Neural progenitor cell (in vitro differentiated cells): ENCODE data around the gene PKD2L2. TPM values are rescaled to one million over a fixed set of nuclear protein-coding genes. Genes with fewer than 3 reads are reported as not detected.

Experiments used
- DNase-seq: peaks from one replicate; pipeline ENCODE4 v3.0.0-alpha.2; 2016; ENCODE audit warnings: low spot score
- H2AFZ ChIP-seq: fragments of 200-600 bp; sonication (generic); replicated peaks from 2 replicates; pipeline ENCODE4 v1.6.1; 2016; ENCODE audit warnings: antibody characterized with exemption
- H3F3A ChIP-seq: fragments of 200-600 bp; sonication (generic); 2 replicates; pipeline ENCODE4 v1.6.1; 2016; ENCODE audit warnings: antibody characterized with exemption, low read depth
- H3K27ac ChIP-seq: fragments of 200-600 bp; sonication (generic); 2 replicates; pipeline ENCODE4 v1.5.1; 2016; ENCODE audit warnings: mild to moderate bottlenecking
- H3K27me3 ChIP-seq: fragments of 200-600 bp; sonication (generic); 2 replicates; pipeline ENCODE4 v1.6.1; 2016; ENCODE audit warnings: mild to moderate bottlenecking, moderate library complexity
- H3K36me3 ChIP-seq: fragments of 200-600 bp; sonication (generic); 2 replicates; pipeline ENCODE4 v1.5.1; 2016
- H3K4me1 ChIP-seq: fragments of 200-600 bp; sonication (generic); 2 replicates; pipeline ENCODE4 v1.6.1; 2016; ENCODE audit warnings: mixed run types
- H3K4me2 ChIP-seq: fragments of 200-600 bp; sonication (generic); 2 replicates; pipeline ENCODE4 v1.6.1; 2016
- H3K4me3 ChIP-seq: fragments of 200-600 bp; sonication (generic); 2 replicates; pipeline ENCODE4 v1.5.1; 2016
- H3K79me2 ChIP-seq: fragments of 200-600 bp; sonication (generic); 2 replicates; pipeline ENCODE4 v1.6.1; 2016; ENCODE audit warnings: low read depth
- H3K9ac ChIP-seq: fragments of 200-600 bp; sonication (generic); 2 replicates; pipeline ENCODE4 v1.6.1; 2016
- H3K9me3 ChIP-seq: fragments of 200-600 bp; sonication (generic); 2 replicates; pipeline ENCODE4 v1.5.1; 2016; ENCODE audit warnings: low read depth
- H4K20me1 ChIP-seq: fragments of 200-600 bp; sonication (generic); 2 replicates; pipeline ENCODE4 v1.6.1; 2016; ENCODE audit warnings: low read depth
- H3K27ac Mint-ChIP-seq: 3 replicates; pipeline ENCODE4 v1.8.0; 2021; ENCODE audit warnings: mixed read lengths
- H3K27me3 Mint-ChIP-seq: 2 replicates; pipeline ENCODE4 v1.8.0; 2022; ENCODE audit warnings: low read depth, mild to moderate bottlenecking, inconsistent platforms, moderate library complexity, mixed read lengths; ENCODE audit not compliant: insufficient read depth
- H3K36me3 Mint-ChIP-seq: 3 replicates; pipeline ENCODE4 v1.8.0; 2021; ENCODE audit warnings: mixed read lengths
- H3K4me1 Mint-ChIP-seq: 3 replicates; pipeline ENCODE4 v1.8.0; 2021; ENCODE audit warnings: mixed read lengths
- H3K4me3 Mint-ChIP-seq: 3 replicates; pipeline ENCODE4 v1.8.0; 2021; ENCODE audit warnings: mild to moderate bottlenecking, moderate library complexity, mixed read lengths
- H3K9me3 Mint-ChIP-seq: 3 replicates; pipeline ENCODE4 v1.8.0; 2020; ENCODE audit warnings: mixed read lengths
- EZH2 ChIP-seq: fragments of 200-600 bp; sonication (generic); IDR thresholded peaks from 2 replicates; pipeline ENCODE4 v1.6.1; 2017; ENCODE audit warnings: antibody characterized with exemption, mild to moderate bottlenecking, moderate library complexity
- EZH2phosphoT487 ChIP-seq: fragments of 200-600 bp; sonication (generic); IDR thresholded peaks from 2 replicates; pipeline ENCODE4 v1.6.1; 2017; ENCODE audit warnings: antibody characterized with exemption
- total RNA-seq: library from RNA; depleted of rRNA; stranded (reverse); fragments of >200 nt; gene quantifications from 2 replicates; pipeline ENCODE4 v1.2.3, GENCODE V29; 2015; ENCODE audit warnings: low replicate concordance
- TF ChIP-seq, protein P1 (sequence below): fragments of 200-600 bp; sonication (generic); IDR thresholded peaks from 2 replicates; pipeline ENCODE4 v1.5.1; 2017; ENCODE audit warnings: antibody characterized with exemption, mild to moderate bottlenecking

The PKD2L2 gene
- total RNA-seq, 1 donor from 2014 or later: not detected

DNA sequence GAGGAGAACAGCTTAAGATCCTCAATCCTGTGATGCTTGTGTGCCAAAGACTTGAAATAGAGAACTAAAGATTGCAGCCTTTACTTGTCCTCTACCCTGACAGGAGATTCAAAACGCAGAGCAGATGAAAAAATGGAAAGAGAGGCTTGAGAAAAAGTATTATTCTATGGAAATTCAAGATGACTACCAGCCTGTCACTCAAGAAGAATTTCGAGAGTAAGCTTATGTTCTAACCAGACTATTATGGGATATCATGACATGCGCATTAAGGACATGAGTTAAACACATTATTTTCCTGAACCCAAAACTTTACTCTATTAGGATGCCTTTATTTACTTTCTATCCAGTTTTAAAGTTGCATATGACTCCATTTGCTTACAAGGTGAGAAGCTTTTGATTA, 46.4 kb downstream of the PKD2L2 start:
- no peak overlapping the region for H3K27ac ChIP-seq
- no peaks in the 10 kb centered on the region for H4K20me1 ChIP-seq
- H3F3A ChIP-seq: no peaks in the 10 kb centered on the region
- H3K4me1 ChIP-seq: no peaks in the 10 kb centered on the region
- no peak overlapping the region for H3K27ac Mint-ChIP-seq
- no peak overlapping the region for H3K4me3 Mint-ChIP-seq
- H3K36me3 Mint-ChIP-seq: peaks cover 35% of the 10 kb centered on the region
- H3K27me3 Mint-ChIP-seq: no peaks in the 10 kb centered on the region
- H2AFZ ChIP-seq: no peak overlapping the region
- H3K4me3 ChIP-seq: no peak overlapping the region
- H3K9ac ChIP-seq: no peak overlapping the region
- H3K36me3 ChIP-seq: peaks cover 16% of the 10 kb centered on the region
- no peak for DNase-seq
- no peaks in the 10 kb centered on the region for H3K9me3 Mint-ChIP-seq
- H3K27me3 ChIP-seq: no peaks in the 10 kb centered on the region
- TF ChIP-seq EZH2 (no peak), EZH2phosphoT487 (no peak)
- TF ChIP-seq, protein P1, sequence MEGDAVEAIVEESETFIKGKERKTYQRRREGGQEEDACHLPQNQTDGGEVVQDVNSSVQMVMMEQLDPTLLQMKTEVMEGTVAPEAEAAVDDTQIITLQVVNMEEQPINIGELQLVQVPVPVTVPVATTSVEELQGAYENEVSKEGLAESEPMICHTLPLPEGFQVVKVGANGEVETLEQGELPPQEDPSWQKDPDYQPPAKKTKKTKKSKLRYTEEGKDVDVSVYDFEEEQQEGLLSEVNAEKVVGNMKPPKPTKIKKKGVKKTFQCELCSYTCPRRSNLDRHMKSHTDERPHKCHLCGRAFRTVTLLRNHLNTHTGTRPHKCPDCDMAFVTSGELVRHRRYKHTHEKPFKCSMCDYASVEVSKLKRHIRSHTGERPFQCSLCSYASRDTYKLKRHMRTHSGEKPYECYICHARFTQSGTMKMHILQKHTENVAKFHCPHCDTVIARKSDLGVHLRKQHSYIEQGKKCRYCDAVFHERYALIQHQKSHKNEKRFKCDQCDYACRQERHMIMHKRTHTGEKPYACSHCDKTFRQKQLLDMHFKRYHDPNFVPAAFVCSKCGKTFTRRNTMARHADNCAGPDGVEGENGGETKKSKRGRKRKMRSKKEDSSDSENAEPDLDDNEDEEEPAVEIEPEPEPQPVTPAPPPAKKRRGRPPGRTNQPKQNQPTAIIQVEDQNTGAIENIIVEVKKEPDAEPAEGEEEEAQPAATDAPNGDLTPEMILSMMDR: no peak
- H3K4me1 Mint-ChIP-seq: no peaks in the 10 kb centered on the region
- no peaks in the 10 kb centered on the region for H3K9me3 ChIP-seq
- no peak overlapping the region for H3K4me2 ChIP-seq
- H3K79me2 ChIP-seq: no peaks in the 10 kb centered on the region

DNA sequence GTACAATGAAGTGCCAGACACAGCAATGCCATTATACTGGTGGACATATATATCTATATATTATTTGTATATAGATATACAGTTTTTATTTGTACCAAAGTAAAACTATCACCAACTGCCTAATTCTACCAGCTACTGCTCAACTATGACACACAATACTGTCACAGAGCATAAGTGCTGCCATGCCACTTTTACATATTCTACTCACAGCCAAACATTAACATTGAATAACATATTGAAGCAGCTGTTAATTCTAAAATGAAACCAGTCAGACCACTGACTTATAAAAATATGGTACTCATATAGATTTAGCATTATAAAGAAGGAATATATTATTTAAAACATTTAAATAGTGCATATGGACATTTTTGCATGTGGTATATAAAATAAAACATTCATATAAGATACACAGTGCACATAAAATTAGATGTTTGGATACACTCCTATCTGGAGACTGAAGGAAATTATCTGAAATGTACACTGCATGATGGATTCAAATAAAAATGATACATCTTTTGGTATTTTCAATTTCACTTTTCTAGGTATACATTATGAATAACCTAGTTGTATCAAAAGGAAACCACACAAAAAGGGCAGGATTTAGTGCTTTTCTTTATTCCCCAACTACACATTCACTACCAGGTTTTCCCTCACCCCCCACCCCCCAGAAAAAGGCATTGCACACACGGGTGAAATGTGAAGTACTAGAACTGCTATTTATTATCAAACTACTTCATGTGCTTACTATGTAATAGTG, 48.9 kb downstream of the PKD2L2 start:
- Mint-ChIP-seq H3K27ac (no peak overlapping the region), H3K4me1 (no peaks in the 10 kb centered on the region), H3K27me3 (no peaks in the 10 kb centered on the region), H3K4me3 (no peak overlapping the region), H3K36me3 (peaks cover 49% of the 10 kb centered on the region), H3K9me3 (no peaks in the 10 kb centered on the region)
- no peak overlapping the region for H3K27ac ChIP-seq
- TF ChIP-seq, protein P1: no peak
- TF ChIP-seq EZH2phosphoT487 (no peak), EZH2 (no peak)
- H3K4me2 ChIP-seq: no peak overlapping the region
- H3K36me3 ChIP-seq: peaks cover 31% of the 10 kb centered on the region
- no peak overlapping the region for H3K4me3 ChIP-seq
- H3K79me2 ChIP-seq: no peaks in the 10 kb centered on the region
- no peak for DNase-seq
- H3K9ac ChIP-seq: no peak overlapping the region
- no peaks in the 10 kb centered on the region for H4K20me1 ChIP-seq
- no peaks in the 10 kb centered on the region for H3K4me1 ChIP-seq
- no peaks in the 10 kb centered on the region for H3K9me3 ChIP-seq
- H3F3A ChIP-seq: no peaks in the 10 kb centered on the region
- H3K27me3 ChIP-seq: no peaks in the 10 kb centered on the region
- H2AFZ ChIP-seq: no peak overlapping the region

DNA sequence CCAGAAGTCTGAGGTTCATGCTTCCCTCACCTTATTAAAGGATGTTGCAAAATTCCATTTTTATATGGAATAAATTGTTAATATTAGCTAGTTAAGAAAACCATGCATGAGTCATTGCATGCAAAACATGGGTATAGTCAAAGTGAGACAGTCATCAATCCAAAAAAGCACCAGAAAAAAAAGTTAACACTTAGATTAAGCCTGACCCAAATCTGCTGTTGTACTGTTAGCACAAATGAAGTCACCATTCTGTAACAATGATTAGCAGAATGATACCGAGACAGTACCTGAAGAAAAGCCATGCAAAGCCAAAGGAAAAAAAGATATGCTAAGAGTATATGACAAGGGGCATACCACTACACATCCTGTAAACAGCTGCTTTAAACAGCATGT, 49.5 kb downstream of the PKD2L2 start:
- H2AFZ ChIP-seq: no peak overlapping the region
- TF ChIP-seq EZH2phosphoT487: no peak
- no peak for TF ChIP-seq EZH2
- TF ChIP-seq, protein P1: no peak
- H3K36me3 ChIP-seq: peaks cover 32% of the 10 kb centered on the region
- no peaks in the 10 kb centered on the region for H3K27me3 Mint-ChIP-seq
- H3K9me3 ChIP-seq: no peaks in the 10 kb centered on the region
- H3K4me3 ChIP-seq: no peak overlapping the region
- no peaks in the 10 kb centered on the region for H3K4me1 Mint-ChIP-seq
- H3K27me3 ChIP-seq: no peaks in the 10 kb centered on the region
- H4K20me1 ChIP-seq: no peaks in the 10 kb centered on the region
- H3K79me2 ChIP-seq: no peaks in the 10 kb centered on the region
- no peak overlapping the region for H3K9ac ChIP-seq
- H3K4me1 ChIP-seq: no peaks in the 10 kb centered on the region
- H3K4me2 ChIP-seq: no peak overlapping the region
- peaks cover 50% of the 10 kb centered on the region for H3K36me3 Mint-ChIP-seq
- no peaks in the 10 kb centered on the region for H3K9me3 Mint-ChIP-seq
- H3K27ac ChIP-seq: no peak overlapping the region
- DNase-seq: no peak
- H3F3A ChIP-seq: no peaks in the 10 kb centered on the region
- no peak overlapping the region for H3K27ac Mint-ChIP-seq
- H3K4me3 Mint-ChIP-seq: no peak overlapping the region
